ENCODE data around the gene ACE.
A peak's percentile ranks its signal among the peaks of the same experiment; 100 is the strongest.

ACE gene

DNA sequence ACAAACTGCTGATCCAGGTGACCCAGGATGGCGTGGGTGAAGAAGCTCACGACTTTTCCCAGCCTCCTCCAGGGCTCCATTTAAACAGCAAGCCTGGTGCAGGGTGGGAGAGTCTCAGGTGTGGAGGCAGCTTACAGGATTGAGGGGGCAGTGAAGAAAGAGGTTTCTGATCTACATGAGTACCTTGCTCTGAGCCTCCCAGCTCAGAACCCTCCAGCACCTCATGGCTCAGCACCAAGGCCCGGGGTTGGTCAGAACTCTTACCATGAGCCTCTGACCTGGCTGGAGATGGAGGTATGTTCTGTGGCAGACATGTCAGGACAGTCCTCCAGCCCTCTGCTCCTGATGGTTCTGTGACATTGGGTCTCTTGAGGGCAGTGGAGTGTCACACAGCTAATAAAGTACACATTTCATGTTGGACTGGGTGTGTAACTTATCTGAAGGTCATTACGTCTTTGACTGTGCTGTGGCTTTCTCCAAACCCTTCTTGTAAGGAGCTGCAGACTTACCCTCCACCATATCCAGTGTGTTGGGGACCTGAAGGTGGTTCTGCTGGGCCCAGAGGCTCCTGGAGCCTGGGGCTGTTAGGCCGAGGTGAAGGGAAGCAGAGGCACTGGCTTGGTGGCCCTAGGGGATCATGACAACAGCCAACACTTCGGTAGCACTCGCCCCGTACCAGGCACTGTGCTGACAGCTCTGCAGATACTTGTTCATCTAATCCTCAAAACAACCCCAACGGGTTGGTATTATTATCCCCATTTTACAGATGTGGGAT, 69.6 kb downstream of the ACE start:
- Histone ChIP-seq H3K9me3 (ENCODE audit: control insufficient read depth, insufficient read depth, low read depth, low read length) (no peaks in the 10 kb centered on the region), H3K4me3 (ENCODE audit: low read depth, low read length) (no peak overlapping the region), H3K27ac (ENCODE audit: extremely low read depth, low read depth, low read length) (no peak overlapping the region), H3K36me3 (ENCODE audit: control insufficient read depth in 2 of 2, insufficient read depth in 1 of 2, low read length in 2 of 2) (no peaks in the 10 kb centered on the region), H3K4me1 (ENCODE audit: control insufficient read depth, insufficient read depth, low read length) (0 out of 2 replicates have a peak, but pooled peaks cover 2% of the 10 kb centered on the region)
- TF ChIP-seq ZNF664 (tag by site-specific recombination; IDR thresholded peaks at IDR 0.05) (peak; percentile 94), ZNF292 (tag by site-specific recombination; IDR thresholded peaks at IDR 0.05; ENCODE audit: borderline replicate concordance, low read depth) (no peak)
- ChIA-PET CTCF (interaction anchor here (0.7 to 2.6 kb wide), 3 partner anchors 65 to 859 kb away, joined by 3 to 10 read pairs (median 4); no protein-coding TSS in a partner anchor), POLR2A (interaction anchor here (0.8 kb wide), 1 partner anchor 11 kb away, joined by 3 read pairs; no protein-coding TSS in a partner anchor)

- CTCF ChIA-PET: interaction anchor here (0.7 kb wide), 1 partner anchor 860 kb away, joined by 4 read pairs; no protein-coding TSS in a partner anchor
- no peaks in the 10 kb centered on the region for H3K9me3 ChIP-seq (ENCODE audit: control insufficient read depth, insufficient read depth, low read depth, low read length)
- H3K27ac ChIP-seq (ENCODE audit: extremely low read depth, low read depth, low read length): no peak overlapping the region
- peak; percentile 4; the same call in 1 of the 2 replicates for TF ChIP-seq ZNF664 (tag by site-specific recombination; IDR thresholded peaks at IDR 0.05)
- TF ChIP-seq GLIS1 (tag by site-specific recombination; IDR thresholded peaks at IDR 0.05): no peak
- peak; percentile 61 for TF ChIP-seq SCRT2 (tag by site-specific recombination; IDR thresholded peaks at IDR 0.05)
- TF ChIP-seq ZFP37 (tag by site-specific recombination; IDR thresholded peaks at IDR 0.05): no peak
- TF ChIP-seq ZNF324 (tag by site-specific recombination; IDR thresholded peaks at IDR 0.05): no peak
- TF ChIP-seq ZNF558 (tag by site-specific recombination; IDR thresholded peaks at IDR 0.05): no peak
- POLR2A ChIA-PET: no interaction called here
- no peak overlapping the region for H3K4me3 ChIP-seq (ENCODE audit: low read depth, low read length)
- H3K36me3 ChIP-seq (ENCODE audit: control insufficient read depth in 2 of 2, insufficient read depth in 1 of 2, low read length in 2 of 2): no peaks in the 10 kb centered on the region
- H3K4me1 ChIP-seq (ENCODE audit: control insufficient read depth, insufficient read depth, low read length): peaks cover 5% of the 10 kb centered on the region; the same call in 1 of the 2 replicates
Observed at GRCh38 chr17:63547083-63547523, 70.2 kb downstream of the ACE start.

All from HEK293 (cell line).